ENCODE data around the gene FBRS. TPM values are rescaled to one million over a fixed set of nuclear protein-coding genes. Genes with fewer than 3 reads are reported as not detected.

FBRS gene
- polyA plus RNA-seq, 1 of the 3 experiments (the other 2 are of a cell fraction), result 11.5 TPM

- TF ChIP-seq, protein P1, sequence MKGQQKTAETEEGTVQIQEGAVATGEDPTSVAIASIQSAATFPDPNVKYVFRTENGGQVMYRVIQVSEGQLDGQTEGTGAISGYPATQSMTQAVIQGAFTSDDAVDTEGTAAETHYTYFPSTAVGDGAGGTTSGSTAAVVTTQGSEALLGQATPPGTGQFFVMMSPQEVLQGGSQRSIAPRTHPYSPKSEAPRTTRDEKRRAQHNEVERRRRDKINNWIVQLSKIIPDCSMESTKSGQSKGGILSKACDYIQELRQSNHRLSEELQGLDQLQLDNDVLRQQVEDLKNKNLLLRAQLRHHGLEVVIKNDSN (IDR thresholded peaks at IDR 0.05; ENCODE audit: borderline replicate concordance, low read depth), result no peak
- TF ChIP-seq RXRA (IDR thresholded peaks at IDR 0.05; ENCODE audit: borderline replicate concordance, low read depth), result no peak
- no peak for TF ChIP-seq CHD2 (IDR thresholded peaks at IDR 0.05; ENCODE audit: low read length, partially characterized antibody)
- TF ChIP-seq SMC3 (IDR thresholded peaks at IDR 0.05; ENCODE audit: low read depth, low read length), result no peak
- TF ChIP-seq, protein P2, sequence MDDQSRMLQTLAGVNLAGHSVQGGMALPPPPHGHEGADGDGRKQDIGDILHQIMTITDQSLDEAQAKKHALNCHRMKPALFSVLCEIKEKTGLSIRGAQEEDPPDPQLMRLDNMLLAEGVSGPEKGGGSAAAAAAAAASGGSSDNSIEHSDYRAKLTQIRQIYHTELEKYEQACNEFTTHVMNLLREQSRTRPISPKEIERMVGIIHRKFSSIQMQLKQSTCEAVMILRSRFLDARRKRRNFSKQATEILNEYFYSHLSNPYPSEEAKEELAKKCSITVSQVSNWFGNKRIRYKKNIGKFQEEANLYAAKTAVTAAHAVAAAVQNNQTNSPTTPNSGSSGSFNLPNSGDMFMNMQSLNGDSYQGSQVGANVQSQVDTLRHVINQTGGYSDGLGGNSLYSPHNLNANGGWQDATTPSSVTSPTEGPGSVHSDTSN (IDR thresholded peaks at IDR 0.05), result no peak
These were observed 13.8 kb upstream of the FBRS start (continued) for GRCh38 chr16:30644334-30644830.

GRCh38 chr16:30645727-30646126 lies 12.5 kb upstream of the FBRS start:
- Histone ChIP-seq H3K36me3 (replicated peaks in 1 of 2; ENCODE audit: control insufficient read depth in 1 of 2, insufficient read depth in 2 of 2, low read length in 1 of 2) (no peaks in the 10 kb centered on the region), H3K4me1 (ENCODE audit: control insufficient read depth in 1 of 2, insufficient read depth in 2 of 2, low read depth in 1 of 2, low read length in 1 of 2) (peaks cover 0 to 6% of the 10 kb centered on the region in 2 experiments; a peak in 1 of 4 replicates), H4K20me1 (ENCODE audit: insufficient read depth) (no peaks in the 10 kb centered on the region), H3K4me3 (ENCODE audit: low read depth in 2 of 2, low read length in 1 of 2) (no peak overlapping the region), H2AFZ (ENCODE audit: low read depth) (no peak overlapping the region), H3K27me3 (ENCODE audit: insufficient read depth) (no peaks in the 10 kb centered on the region), H3K4me2 (no peak overlapping the region), H3K79me2 (ENCODE audit: insufficient read depth) (no peaks in the 10 kb centered on the region), H3K9me3 (no peaks in the 10 kb centered on the region), H3K27ac (ENCODE audit: low read depth in 2 of 2, low read length in 1 of 2) (no peak overlapping the region), H3F3A (replicated peaks; ENCODE audit: insufficient read depth) (peaks cover 4% of the 10 kb centered on the region), H3K9me2 (no peaks in the 10 kb centered on the region), H3K9ac (no peak overlapping the region)
- POLR2A ChIA-PET, result interaction anchor here (0.6 kb wide), 1 partner anchor 11 kb away, joined by 5 read pairs; no protein-coding TSS in a partner anchor
- WGBS (ENCODE audit: low lambda C conversion rate), result 65% methylated on average over 6 of the region's 6 CpGs
- CTCF ChIA-PET, result interaction anchor here (0.6 to 1.9 kb wide), 3 partner anchors 10 to 48 kb away, joined by 3 to 6 read pairs (median 3); no protein-coding TSS in a partner anchor
- TF ChIP-seq IRF3 (IDR thresholded peaks at IDR 0.05; ENCODE audit: low read depth, low read length), result no peak
- TF ChIP-seq, protein P3, sequence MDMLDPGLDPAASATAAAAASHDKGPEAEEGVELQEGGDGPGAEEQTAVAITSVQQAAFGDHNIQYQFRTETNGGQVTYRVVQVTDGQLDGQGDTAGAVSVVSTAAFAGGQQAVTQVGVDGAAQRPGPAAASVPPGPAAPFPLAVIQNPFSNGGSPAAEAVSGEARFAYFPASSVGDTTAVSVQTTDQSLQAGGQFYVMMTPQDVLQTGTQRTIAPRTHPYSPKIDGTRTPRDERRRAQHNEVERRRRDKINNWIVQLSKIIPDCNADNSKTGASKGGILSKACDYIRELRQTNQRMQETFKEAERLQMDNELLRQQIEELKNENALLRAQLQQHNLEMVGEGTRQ (IDR thresholded peaks at IDR 0.05; ENCODE audit: borderline replicate concordance, low read depth, low read length), result no peak
- TF ChIP-seq RXRA (IDR thresholded peaks at IDR 0.05; ENCODE audit: borderline replicate concordance, low read depth), result no peak
- no peak for TF ChIP-seq POLR2AphosphoS5 (IDR thresholded peaks at IDR 0.05; ENCODE audit: low read depth, low read length)
- TF ChIP-seq TAF1 (IDR thresholded peaks at IDR 0.05; ENCODE audit: borderline replicate concordance, low read depth, low read length), result no peak
- TF ChIP-seq TCF12 (IDR thresholded peaks at IDR 0.05), result no peak
- no peak for TF ChIP-seq NRF1 (IDR thresholded peaks at IDR 0.05; ENCODE audit: low read depth, low read length)
- TF ChIP-seq FOXM1 (IDR thresholded peaks at IDR 0.05; ENCODE audit: low read depth), result no peak
- TF ChIP-seq ZBTB33 (IDR thresholded peaks at IDR 0.05; ENCODE audit: borderline replicate concordance, low read depth), result no peak
- no peak for TF ChIP-seq SIN3A (IDR thresholded peaks at IDR 0.05; ENCODE audit: borderline replicate concordance, low read depth, low read length)
- TF ChIP-seq YY1 (IDR thresholded peaks at IDR 0.05; ENCODE audit: low read depth), result no peak
- TF ChIP-seq GATA2 (CRISPR knock-in tag; IDR thresholded peaks at IDR 0.05), result no peak
- no peak for DNase-seq

All from SK-N-SH (cell line).